Inflammatory macrophage treated with lipopolysaccharide for 1 hour (primary cell): ENCODE measurements around the gene HYPK.

ENCODE experiments used
- DNase-seq, 2 donors: peaks; one replicate each; pipeline ENCODE4 v3.0.0-alpha.2; 2020 to 2022

Gene HYPK

DNA sequence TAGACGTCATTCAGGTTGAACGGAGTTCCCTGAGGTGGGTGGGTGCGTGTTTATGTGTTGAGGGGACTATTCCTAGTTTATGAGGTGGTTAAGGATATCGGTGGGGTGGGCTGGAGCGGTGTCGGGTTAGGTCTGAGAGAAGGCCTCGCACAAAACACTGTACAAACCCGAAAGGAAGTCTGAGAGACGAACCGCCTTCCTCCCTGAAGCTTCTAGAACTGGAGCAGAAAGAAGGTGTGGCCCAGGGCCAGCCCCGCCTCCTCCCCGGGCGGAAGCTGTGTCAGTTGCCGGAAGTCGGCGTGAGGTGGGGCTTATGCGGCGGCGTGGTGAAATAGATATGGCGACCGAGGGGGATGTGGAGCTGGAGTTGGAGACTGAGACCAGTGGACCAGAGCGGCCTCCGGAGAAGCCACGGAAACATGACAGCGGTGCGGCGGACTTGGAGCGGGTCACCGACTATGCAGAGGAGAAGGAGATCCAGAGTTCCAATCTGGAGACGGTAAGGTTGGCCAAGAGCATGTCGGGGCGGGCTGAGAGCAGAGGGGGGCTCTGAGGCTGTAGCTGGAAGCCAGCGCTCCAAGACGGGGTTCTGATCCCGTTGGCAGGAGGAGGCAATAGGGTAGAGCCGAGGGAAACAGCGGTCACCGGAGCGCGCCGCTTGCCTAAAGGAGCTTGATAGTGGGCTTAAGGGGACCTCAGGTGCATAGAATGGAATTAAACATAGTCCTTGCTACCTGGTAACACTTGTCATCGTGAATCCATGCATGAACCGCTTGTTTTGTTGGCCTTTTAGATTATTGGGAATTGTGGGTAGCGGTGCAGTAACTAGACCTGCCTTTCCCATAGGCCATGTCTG is at the start of gene HYPK:
Gene HYPK, plus strand, starts transcription at position 314 of the 856 bp plus-strand sequence. Its CDS starts 24 bp downstream, at position 338.
- DNase-seq: peak; percentile 83 to 88

- DNase-seq: no peak
Observed at GRCh38 chr15:43751885-43752284, 48.5 kb upstream of the HYPK start.

- no peak for DNase-seq
Observed at GRCh38 chr15:43762824-43763223, 37.6 kb upstream of the HYPK start.

DNA sequence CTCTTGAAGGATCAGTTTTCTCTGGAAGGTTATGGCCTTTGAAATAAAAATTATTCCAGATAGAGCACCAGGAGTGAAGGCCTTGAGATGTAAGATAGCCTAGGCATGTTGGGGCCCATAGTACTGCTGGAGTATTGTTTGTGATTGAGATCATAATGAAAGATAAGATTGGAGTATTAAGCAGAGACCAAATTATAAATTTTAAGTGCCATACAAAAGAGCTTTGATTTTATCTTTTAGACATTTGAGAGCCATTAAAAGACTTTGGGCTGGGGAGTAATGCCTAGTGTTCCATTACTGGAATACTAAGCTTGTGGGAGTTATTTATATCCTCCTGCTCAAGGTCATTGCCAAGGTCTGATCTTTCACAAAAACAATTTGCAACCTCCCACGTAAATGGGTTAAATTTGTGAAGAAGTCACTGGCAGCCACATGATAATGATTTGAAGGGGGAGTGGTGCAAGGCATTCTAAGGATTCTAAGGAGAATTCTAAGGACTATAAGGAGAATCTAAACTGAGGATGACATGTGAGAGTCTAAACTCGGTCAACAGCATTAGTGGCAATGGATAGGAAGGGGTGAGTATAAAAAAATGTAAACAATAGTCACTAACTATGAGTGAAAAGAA is 36.5 kb upstream of the HYPK start:
- no peak for DNase-seq

DNA sequence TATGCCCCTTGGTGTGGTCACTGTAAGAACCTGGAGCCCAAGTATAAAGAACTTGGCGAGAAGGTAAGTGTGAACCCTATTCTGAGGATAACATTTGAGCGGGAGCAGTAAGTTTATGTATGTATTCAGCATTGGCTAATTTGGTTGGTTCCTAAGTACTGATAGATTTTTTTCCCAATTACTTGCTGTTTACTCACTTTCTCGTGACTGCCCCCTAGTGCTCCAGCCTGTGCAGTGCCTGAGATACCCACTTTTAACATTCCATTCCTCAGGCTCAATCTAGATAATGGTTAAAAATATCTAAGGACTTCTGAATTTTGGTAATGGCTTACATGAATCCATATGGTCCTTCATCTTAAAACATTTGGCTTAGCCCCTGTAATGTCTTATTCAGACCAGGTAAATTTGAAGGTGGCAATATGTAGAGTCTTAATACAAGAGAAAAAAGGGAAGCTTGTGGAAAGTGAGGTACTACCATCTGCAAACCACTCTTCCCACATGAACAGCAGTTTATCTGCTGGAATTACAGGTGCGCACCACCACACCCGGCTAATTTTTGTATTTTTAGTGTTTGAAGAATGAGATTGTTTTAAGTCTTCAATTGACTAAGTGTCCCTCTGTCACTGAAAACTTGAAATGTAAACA is 30.7 kb upstream of the HYPK start:
- peak; percentile 44 to 81 for DNase-seq

DNA sequence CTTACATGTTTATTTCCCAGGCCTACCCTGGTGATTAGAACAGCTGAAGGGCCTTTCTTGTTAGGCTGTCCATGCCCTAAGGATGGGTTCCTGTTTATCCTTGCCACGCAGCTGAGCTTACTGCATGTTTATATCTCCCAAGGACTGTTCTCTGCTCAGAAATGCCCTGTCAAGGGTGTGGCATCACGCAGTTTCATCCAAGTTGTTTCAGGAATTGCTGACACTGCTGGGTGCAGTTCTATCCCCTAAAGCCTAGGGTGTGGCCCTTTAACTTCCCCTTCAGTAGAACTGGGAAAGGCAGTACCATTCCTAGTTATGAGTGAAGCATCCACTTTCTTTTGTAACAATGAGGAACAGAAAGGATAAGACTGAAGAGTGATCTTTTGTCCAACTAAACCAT is 28.6 kb upstream of the HYPK start:
- DNase-seq: peak; percentile 29 to 47

GRCh38 chr15:43772624-43773023 is 27.8 kb upstream of the HYPK start:
- DNase-seq: no peak

DNA sequence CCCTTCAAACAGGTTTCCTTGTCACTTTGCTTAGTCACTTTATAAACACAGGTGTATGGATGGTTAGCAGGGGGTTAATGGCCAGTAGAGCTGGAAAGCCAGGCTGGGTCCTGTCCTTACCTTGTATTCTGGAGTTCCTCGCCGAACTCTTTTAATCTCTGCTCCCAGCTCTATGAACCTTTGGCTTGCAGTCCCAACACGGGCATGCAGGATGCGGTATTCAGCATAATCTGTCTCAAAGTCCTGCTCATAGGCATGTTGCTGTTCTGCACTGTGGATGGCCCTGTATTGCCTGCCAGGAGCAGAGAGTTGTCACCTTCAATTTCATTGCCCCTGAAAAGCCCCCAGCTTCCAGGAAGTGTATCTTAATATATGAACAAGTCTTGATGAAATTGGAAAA is 26.3 kb upstream of the HYPK start:
- no peak for DNase-seq

DNA sequence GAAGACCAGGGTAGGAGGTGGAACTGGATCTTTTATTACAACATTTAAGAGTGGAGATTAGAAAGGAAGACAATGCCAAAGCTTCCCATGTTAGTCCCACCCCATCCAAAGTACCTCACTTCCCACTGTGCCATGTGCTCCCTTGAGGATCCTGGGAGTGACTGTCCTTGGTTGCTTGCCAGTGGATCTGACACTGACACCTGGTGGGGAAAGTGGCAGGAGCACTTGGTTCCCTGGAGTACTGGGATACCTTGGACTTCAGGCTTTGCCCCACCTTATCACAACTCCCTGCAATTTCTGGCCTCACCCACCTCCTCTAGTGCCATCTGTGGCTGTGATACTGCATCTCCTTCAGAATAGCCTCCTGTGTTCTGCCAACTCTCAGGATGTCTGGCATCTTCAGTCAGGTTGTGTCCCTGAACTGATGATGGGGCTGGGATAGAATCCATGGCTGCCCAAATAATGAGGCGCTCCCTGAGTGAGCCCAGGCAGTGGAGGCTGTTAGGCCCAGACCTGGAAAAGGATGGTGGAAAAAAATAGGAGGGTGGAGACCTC is 24.9 kb upstream of the HYPK start:
- DNase-seq: no peak

GRCh38 chr15:43776101-43776717 is 24.2 kb upstream of the HYPK start:
- no peak for DNase-seq

- peak; percentile 61 to 77 for DNase-seq
Observed at GRCh38 chr15:43776718-43777266, 23.6 kb upstream of the HYPK start, which contains the start of gene ELL3. Gene ELL3 (minus strand): TSS chr15:43776966. CDS start chr15:43776901, 65 bp downstream.

DNA sequence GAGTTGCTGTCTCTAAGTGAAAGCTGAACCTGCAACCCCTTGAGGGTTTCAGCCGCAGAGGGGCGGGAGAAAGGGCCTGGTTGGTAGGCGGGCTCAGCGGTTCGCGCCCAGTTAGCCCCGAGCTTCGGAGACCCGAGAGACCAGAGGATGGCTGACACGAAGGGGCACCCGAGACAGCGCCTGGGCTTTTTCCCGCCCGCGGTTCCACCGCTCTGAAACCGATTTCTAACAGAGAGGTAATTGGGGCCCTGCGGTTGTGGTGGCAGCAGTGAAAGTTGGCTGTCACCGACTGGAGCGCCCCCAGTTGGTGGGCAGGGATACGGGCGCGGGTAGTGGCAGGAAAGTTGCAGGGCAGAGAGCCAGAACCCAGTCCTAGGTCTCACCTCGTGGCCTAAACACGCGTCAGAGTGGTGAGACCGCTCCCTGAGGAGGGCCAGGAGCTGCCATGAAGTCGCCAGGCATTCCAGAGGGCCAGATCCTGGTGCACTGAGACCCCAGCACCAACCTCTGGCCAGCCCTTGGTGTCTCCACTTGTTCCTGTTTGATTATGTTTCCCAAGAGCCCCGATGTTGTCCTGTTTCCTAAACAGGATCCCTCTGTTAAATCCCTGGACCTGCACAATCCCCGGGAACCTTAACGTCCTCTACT is 23.0 kb upstream of the HYPK start:
- peak; percentile 63 to 68 for DNase-seq

- DNase-seq: no peak
Observed at GRCh38 chr15:43779016-43779415, 21.4 kb upstream of the HYPK start.

- no peak for DNase-seq
Observed at GRCh38 chr15:43789409-43789808, 11.0 kb upstream of the HYPK start.

DNA sequence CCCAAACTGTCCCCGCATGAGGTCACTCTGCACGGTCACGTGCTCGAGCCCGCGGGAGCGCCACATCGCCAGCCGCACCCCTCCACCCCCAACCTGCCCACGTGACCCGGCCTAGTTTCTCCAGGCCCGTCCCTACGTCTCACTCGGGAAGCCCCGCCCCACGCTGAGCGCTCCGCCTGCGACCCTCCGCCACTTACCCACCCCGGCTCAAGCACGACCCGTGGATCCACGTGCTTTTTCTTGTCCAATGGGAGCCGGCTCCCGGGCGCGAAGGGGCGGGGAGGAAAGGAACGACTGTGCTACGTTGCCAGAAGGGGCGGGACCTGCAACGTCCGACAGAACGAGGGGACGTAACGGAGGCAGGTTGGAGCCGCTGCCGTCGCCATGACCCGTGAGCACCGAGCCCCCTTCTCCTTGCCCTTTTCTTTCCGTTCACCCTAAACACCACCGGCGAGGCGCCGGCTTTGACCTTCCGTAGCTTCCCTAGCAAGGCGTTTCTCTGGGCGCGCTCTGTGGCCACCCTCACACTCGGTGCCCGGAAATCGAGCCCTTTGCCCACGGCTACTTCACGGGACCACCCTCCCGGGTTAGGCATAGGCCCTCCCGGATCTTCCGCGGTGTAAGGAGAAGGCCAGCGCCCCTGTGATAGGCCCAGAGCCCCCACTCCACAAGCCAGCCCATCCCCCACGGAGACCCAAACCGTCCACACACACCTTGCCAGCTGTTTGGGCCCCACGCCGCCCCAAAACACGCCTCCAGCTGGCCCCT is 8.2 kb upstream of the HYPK start, which contains the start of gene SERF2:
Gene SERF2, plus strand, starts transcription at position 328 of the 768 bp plus-strand sequence. Its CDS starts 57 bp downstream, at position 385.
- peak; percentile 99 to 100 for DNase-seq

- peak; percentile 78 to 80 for DNase-seq
Observed at GRCh38 chr15:43792761-43793476, 7.5 kb upstream of the HYPK start.

DNA sequence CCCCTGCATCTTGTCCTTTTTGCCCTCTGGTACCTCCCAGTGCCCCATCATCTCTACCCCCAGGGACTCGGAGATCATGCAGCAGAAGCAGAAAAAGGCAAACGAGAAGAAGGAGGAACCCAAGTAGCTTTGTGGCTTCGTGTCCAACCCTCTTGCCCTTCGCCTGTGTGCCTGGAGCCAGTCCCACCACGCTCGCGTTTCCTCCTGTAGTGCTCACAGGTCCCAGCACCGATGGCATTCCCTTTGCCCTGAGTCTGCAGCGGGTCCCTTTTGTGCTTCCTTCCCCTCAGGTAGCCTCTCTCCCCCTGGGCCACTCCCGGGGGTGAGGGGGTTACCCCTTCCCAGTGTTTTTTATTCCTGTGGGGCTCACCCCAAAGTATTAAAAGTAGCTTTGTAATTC is 6.8 kb upstream of the HYPK start:
- DNase-seq: no peak

DNA sequence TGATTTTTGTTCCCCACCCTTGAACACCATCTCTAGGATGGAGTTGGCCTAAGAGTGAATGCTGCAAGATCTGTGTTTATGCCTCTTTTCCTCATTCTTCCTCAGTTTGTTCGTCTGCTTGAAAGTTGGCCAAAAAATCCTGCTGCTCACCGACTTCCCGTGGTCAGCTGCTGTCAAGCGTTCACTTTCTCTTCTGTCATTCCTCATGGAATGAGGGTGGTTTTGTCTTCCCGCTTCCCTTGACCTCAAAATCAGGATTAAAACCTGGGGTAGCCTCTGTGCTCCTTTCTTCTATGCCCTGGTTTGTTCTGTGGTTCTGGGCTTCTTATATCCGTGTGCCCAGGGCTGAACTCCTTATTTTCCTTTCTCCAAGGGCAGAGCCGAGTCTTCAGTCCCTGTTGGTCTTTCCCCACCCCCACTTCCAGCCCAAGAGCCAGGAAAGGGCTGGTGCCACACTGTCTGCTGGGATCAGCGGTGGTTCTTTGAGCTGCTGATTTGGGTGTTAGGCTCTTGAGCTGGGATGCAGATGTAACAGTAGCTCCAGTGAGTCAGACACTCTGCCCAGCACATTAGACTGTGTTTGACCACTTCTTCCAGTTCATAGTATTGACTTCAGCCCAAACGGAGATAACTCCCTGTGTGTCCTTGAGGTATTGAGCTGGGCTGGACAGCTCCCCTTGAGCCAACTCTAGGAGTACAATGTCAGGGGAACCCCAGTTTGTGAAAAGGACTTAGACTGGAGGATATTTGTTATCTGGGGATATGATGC is 5.9 kb upstream of the HYPK start:
- no peak for DNase-seq

GRCh38 chr15:43795197-43795596 is 5.2 kb upstream of the HYPK start:
- DNase-seq: no peak

DNA sequence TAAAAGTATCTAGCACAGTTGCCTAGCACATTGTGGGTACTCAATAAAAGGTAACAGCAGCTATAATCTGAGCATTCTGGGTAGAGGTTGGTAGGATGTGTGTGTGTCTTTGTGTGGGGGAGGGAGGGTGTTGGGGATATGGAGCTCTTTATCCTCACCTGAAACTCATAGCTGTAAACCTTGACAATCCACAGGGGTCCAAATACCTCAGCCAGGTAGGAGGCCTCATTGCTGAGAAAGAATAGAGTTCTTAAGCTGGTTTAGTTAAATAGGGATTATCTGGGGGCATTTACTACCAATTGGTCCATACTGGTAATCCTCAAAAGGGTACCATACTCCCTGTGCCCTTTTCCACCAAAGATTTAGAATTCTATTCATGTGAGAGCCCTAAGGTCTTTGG is 4.4 kb upstream of the HYPK start:
- no peak for DNase-seq
